Right atrium auricular region (tissue), 2 donors: ENCODE measurements around the gene PLOD2. TPM values are rescaled to one million over a fixed set of nuclear protein-coding genes. Genes with fewer than 3 reads are reported as not detected.
A peak's percentile ranks its signal among the peaks of the same experiment; 100 is the strongest.

Source experiments
- DNase-seq: peaks from one replicate; pipeline ENCODE4 v3.0.0-alpha.2; 2019; ENCODE audit warnings: low spot score
- H3K27ac ChIP-seq, 2 donors: fragments of 200-600 bp; sonication (generic); 1 replicate in 1 of 2; 2 replicates in 1 of 2; pipeline ENCODE4 v1.5.1; 2016 to 2019
- H3K27me3 ChIP-seq, 2 donors: fragments of 200-600 bp; sonication (generic); one replicate each; pipeline versions ENCODE4 v1.5.1 to v1.6.0; 2017 to 2019
- H3K36me3 ChIP-seq: fragments of 200-600 bp; sonication (generic); one replicate; pipeline ENCODE4 v1.5.1; 2016
- H3K4me1 ChIP-seq, 2 donors: fragments of 200-600 bp; sonication (generic); one replicate each; pipeline versions ENCODE4 v1.5.1 to v1.6.0; 2017 to 2019
- H3K4me3 ChIP-seq, 2 donors: fragments of 200-600 bp; sonication (generic); 1 replicate in 1 of 2; 2 replicates in 1 of 2; pipeline ENCODE4 v1.5.1; 2017 to 2019; ENCODE audit warnings: mild to moderate bottlenecking in 1 of 2, moderate library complexity in 1 of 2
- H3K9me3 ChIP-seq, 2 donors: fragments of 200-600 bp; sonication (generic); one replicate each; pipeline ENCODE4 v1.5.1; 2019
- total RNA-seq, 2 donors: library from RNA; depleted of rRNA; stranded (reverse); fragments of >200 nt; gene quantifications; one replicate each; pipeline ENCODE4 v1.1.0, GENCODE V29; 2016
- TF ChIP-seq, protein P1 (sequence below), 2 donors: fragments of 200-600 bp; sonication (generic); IDR thresholded peaks; one replicate each; pipeline ENCODE4 v1.5.1; 2019; ENCODE audit warnings: antibody characterized with exemption in 2 of 2

PLOD2 gene
- total RNA-seq, 2 donors from 2014 or later: 18.2 to 30.5 TPM

GRCh38 chr3:146177519-146177918 is 16.5 kb upstream of the PLOD2 start:
- H3K9me3 ChIP-seq: no peaks in the 10 kb centered on the region
- H3K27me3 ChIP-seq: no peaks in the 10 kb centered on the region
- H3K4me3 ChIP-seq: no peak overlapping the region
- no peaks in the 10 kb centered on the region for H3K36me3 ChIP-seq
- DNase-seq: no peak
- no peak overlapping the region for H3K27ac ChIP-seq
- H3K4me1 ChIP-seq: no peaks in the 10 kb centered on the region
- TF ChIP-seq, protein P1, sequence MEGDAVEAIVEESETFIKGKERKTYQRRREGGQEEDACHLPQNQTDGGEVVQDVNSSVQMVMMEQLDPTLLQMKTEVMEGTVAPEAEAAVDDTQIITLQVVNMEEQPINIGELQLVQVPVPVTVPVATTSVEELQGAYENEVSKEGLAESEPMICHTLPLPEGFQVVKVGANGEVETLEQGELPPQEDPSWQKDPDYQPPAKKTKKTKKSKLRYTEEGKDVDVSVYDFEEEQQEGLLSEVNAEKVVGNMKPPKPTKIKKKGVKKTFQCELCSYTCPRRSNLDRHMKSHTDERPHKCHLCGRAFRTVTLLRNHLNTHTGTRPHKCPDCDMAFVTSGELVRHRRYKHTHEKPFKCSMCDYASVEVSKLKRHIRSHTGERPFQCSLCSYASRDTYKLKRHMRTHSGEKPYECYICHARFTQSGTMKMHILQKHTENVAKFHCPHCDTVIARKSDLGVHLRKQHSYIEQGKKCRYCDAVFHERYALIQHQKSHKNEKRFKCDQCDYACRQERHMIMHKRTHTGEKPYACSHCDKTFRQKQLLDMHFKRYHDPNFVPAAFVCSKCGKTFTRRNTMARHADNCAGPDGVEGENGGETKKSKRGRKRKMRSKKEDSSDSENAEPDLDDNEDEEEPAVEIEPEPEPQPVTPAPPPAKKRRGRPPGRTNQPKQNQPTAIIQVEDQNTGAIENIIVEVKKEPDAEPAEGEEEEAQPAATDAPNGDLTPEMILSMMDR (IDR thresholded peaks at IDR 0.05): no peak

GRCh38 chr3:146177072-146177471 is 16.1 kb upstream of the PLOD2 start:
- no peak for DNase-seq
- Histone ChIP-seq H3K9me3 (no peaks in the 10 kb centered on the region), H3K27me3 (no peaks in the 10 kb centered on the region), H3K4me3 (no peak overlapping the region), H3K27ac (no peak overlapping the region), H3K4me1 (no peaks in the 10 kb centered on the region), H3K36me3 (no peaks in the 10 kb centered on the region)
- TF ChIP-seq, protein P1 (IDR thresholded peaks at IDR 0.05): no peak

GRCh38 chr3:146172586-146172985 is 11.6 kb upstream of the PLOD2 start:
- H3K36me3 ChIP-seq: no peaks in the 10 kb centered on the region
- H3K9me3 ChIP-seq: no peaks in the 10 kb centered on the region
- H3K4me1 ChIP-seq: no peaks in the 10 kb centered on the region
- H3K27ac ChIP-seq: no peak overlapping the region
- H3K4me3 ChIP-seq: no peak overlapping the region
- no peak for DNase-seq
- TF ChIP-seq, protein P1 (IDR thresholded peaks at IDR 0.05): no peak
- H3K27me3 ChIP-seq: no peaks in the 10 kb centered on the region

DNA sequence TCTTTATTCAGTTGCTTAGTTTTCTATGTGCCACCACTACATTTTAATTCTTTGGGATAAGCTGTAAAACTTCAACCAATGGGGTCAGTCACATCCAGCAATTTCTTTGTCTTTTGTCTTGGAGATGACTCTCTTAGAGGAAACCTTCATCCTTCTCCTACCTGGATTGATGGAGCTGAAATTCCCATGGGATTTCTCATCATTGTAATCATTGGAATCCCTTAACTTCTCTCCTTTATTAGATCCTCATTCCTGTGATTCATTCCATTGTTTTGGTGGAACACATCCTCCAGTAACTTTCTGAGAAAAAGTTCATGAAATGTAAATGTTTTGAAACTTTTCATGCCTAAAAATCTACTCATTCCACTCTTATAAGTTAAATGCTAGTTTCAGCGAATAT is 9.6 kb upstream of the PLOD2 start:
- TF ChIP-seq, protein P1 (IDR thresholded peaks at IDR 0.05): no peak
- no peak overlapping the region for H3K4me3 ChIP-seq
- no peak for DNase-seq

GRCh38 chr3:146169891-146170290 is 8.9 kb upstream of the PLOD2 start:
- Histone ChIP-seq H3K4me3 (no peak overlapping the region), H3K27ac (no peak overlapping the region), H3K27me3 (no peaks in the 10 kb centered on the region), H3K9me3 (no peaks in the 10 kb centered on the region), H3K36me3 (no peaks in the 10 kb centered on the region), H3K4me1 (peaks cover 0 to 23% of the 10 kb centered on the region in 2 donors)
- TF ChIP-seq, protein P1 (IDR thresholded peaks at IDR 0.05): no peak
- no peak for DNase-seq

More for the DNA sequence above, 9.6 kb upstream of the PLOD2 start:
- H3K27me3 ChIP-seq: no peaks in the 10 kb centered on the region
- peaks cover 0 to 16% of the 10 kb centered on the region in 2 donors for H3K4me1 ChIP-seq
- H3K36me3 ChIP-seq: no peaks in the 10 kb centered on the region
- no peaks in the 10 kb centered on the region for H3K9me3 ChIP-seq
- H3K27ac ChIP-seq: no peak overlapping the region

DNA sequence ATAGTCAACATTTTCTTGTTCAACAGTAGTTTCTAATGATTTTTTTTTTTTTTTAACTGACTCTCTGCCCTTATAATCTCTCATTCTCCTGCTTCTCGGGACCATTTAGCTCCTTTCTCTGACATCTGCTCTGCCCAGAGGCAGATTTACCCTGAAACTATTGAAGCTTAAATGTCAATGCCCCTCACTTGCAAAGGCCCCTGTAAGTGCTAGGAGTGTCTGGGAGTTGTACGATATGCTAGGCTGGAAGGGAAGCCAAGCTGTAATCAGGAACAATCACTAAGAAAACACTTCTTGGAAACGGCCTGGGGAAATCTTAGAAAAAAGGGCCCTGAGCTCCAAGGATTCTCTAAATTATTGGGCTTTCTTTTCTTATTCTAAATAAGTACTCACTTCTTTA is 5.8 kb upstream of the PLOD2 start:
- peaks cover 0 to 36% of the 10 kb centered on the region in 2 donors for H3K4me1 ChIP-seq
- H3K4me3 ChIP-seq: no peak overlapping the region
- H3K27me3 ChIP-seq: no peaks in the 10 kb centered on the region
- no peak for DNase-seq
- TF ChIP-seq, protein P1 (IDR thresholded peaks at IDR 0.05): no peak
- no peaks in the 10 kb centered on the region for H3K9me3 ChIP-seq
- peak overlapping the region in 1 of 2 donors; percentile 64 for H3K27ac ChIP-seq
- H3K36me3 ChIP-seq: no peaks in the 10 kb centered on the region
